OCI-LY1 (cell line): ENCODE results near the gene SYT9.

Experiments used
- EZH2 ChIP-seq: fragments of 200-600 bp; sonication (generic), shearing (Covaris generic); IDR thresholded peaks from 2 replicates; pipeline ENCODE4 v1.8.0; 2017; ENCODE audit warnings: borderline replicate concordance, mixed run types, mild to moderate bottlenecking, antibody characterized with exemption, low read length, moderate library complexity, mixed read lengths
- TF ChIP-seq, protein P1 (sequence below): fragments of 200-600 bp; sonication (generic), shearing (Covaris generic); IDR thresholded peaks from 2 replicates; pipeline ENCODE4 v1.5.1; 2017; ENCODE audit warnings: mild to moderate bottlenecking, antibody characterized with exemption, low read length, moderate library complexity, mixed read lengths

DNA sequence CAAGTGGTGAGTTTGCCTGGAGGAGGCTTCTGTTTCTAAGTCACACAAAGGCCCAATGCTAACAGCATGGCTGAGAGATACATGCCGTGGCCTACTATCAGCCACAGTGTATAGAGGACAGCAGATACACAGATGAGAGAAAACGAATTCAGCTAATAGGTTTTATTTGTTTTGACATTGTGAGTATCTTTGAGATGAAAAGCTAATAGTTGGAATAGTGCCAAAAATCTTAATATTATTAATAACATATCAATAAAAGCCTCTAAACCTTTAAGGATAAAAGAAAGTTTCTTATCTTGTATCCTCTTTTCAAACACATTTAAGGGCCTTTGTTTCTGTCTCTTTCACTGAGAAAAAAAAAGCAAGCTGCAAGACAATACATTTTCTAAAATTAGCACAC is 203.2 kb downstream of the SYT9 start:
- TF ChIP-seq, protein P1, sequence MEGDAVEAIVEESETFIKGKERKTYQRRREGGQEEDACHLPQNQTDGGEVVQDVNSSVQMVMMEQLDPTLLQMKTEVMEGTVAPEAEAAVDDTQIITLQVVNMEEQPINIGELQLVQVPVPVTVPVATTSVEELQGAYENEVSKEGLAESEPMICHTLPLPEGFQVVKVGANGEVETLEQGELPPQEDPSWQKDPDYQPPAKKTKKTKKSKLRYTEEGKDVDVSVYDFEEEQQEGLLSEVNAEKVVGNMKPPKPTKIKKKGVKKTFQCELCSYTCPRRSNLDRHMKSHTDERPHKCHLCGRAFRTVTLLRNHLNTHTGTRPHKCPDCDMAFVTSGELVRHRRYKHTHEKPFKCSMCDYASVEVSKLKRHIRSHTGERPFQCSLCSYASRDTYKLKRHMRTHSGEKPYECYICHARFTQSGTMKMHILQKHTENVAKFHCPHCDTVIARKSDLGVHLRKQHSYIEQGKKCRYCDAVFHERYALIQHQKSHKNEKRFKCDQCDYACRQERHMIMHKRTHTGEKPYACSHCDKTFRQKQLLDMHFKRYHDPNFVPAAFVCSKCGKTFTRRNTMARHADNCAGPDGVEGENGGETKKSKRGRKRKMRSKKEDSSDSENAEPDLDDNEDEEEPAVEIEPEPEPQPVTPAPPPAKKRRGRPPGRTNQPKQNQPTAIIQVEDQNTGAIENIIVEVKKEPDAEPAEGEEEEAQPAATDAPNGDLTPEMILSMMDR, result no peak
- no peak for TF ChIP-seq EZH2
